GM21447 (cell line): ENCODE results near the gene SLC17A2.

Experiments
- ATAC-seq: cut with Tn5 transposase; IDR thresholded peaks from one replicate; pipeline ENCODE4 v1.9.1; 2021; ENCODE audit not compliant: unreplicated experiment

Gene SLC17A2

DNA sequence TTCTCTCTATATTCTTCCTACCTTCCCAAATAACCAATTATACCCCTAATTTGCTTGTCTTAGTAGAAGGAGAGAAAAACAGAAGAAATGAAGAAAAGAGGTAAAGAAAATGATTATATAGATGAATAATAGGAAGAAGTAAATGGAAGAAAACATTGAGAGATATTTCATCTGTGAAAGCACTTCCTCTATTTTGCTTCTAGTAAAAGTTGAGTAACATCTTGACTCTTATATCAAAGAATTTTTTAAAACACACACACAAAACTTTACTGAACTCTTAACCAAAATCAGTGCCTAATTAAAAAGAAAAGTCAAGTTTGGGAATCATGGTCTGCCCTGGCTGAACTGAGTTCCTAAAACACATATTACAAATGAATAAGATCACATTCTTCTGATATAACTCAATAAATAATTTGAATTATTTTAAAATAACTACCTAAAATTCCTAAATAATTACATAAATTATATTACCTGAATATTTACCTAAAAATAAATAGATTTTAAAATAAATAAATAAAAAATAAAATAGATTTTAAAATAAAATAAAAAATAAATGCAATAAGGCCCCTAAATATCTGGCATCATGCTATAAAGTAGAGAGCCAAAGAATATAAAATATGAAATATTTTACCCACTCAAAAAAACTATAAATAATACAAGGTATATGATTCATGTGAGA lies 8.8 kb downstream of the SLC17A2 start:
- ATAC-seq: no peak

DNA sequence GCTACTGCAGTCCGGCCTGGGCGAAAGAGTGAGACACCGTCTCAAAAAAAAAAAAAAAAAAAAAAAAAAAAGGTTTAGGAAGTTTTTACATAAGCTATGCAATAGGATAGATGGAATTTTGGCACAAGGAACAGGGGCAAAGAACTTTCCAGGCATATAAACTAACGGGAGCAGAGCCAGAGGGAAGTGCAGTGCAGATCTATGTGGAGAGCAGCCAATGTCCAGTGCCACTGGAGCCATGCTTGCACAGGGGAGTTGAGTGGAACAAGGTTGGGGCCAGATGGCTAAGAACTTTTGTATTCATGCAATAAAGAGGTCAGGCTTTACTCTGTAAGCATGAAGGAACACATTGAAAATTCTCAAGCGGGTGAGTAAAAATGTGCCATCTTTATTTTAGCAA lies 10.8 kb downstream of the SLC17A2 start:
- ATAC-seq: no peak

- no peak for ATAC-seq
Observed at GRCh38 chr6:25918083-25918683, 12.3 kb downstream of the SLC17A2 start.

DNA sequence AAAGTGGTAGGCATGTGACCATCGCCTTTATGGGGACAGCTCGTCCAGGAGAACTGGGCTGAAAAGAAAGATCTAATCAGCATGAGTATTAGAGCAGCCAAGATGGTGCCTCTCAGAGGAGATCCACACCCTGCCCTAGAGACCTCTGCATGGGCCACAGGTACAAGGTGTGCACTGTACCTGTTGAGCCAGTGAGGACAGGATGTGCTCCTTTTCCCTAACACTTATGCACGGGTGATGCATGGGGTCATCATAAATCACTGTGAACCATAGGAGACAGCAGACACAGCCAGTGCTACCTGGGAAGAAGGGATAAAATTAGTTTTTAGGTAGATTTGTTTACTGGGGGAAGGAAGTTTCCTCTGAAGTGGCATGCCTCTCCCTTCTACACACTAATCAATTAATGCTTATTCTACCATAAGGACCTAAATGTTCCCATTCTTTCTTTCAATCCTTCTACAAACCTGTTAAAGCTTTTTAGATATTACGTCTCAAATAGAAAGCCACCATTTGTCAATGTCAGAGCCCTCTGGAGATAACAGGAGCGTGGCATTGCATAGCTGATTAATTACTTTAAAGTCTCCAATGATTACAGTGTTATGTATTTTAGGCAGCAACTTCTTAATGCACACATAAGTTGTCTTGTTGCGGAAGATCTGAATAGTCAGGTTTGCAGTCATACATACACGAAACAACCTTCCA lies 13.6 kb downstream of the SLC17A2 start:
- ATAC-seq: no peak

DNA sequence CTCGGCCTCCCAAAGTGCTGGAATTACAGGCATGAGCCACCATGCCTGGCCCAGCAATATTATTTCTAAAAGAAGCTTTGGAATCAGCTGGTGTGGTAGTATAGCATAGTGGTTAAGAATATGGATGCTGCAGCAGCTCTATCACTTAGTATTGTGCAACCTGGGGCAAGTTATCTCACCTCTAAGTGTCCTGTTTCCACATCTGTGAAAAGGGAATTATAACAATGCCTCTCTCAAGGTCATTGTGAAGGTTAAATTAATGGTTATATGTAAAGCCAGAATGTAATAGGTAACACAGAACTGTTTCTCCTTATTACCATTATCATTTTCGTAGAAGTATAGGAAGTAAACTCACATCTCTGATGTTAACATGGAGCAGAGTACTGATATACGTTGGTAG lies 14.2 kb downstream of the SLC17A2 start:
- ATAC-seq: no peak

DNA sequence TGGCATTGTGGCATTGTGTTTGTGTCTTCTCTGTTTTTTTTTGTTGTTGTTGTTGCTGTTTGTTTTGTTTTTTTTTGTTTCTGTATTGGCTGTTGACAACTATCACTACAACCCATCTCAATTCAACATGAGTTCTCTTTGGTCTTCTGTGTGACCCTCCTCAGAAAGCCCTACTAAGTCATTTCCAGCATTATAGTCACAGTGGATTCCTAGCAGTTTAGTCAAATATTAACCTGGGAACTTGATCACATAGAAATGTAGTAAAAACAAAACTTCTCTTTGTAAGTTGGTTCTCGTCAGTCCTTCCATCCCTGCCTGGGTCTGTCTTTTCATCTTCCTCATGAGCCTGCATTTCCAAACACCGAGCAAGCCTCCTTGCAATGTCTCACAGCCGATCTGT lies 16.8 kb downstream of the SLC17A2 start:
- no peak for ATAC-seq

DNA sequence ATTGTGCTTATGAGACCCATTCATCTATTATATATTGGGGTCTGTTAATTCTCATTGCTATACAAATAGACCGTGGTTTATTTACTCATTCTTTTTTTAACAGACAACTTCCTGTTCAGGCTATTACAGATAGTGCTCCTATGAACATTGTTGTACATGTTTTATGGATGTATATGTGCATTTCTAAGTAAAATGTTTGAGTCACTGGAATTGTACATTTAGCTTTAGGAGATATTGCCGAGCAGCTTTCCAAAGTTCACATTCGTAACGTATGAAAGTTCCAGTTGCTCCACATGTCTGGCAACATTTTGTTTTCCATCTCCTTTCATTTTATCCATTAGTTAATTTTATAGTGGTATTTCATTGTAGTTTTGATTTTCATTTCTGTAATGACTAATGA lies 19.1 kb downstream of the SLC17A2 start:
- ATAC-seq: no peak

DNA sequence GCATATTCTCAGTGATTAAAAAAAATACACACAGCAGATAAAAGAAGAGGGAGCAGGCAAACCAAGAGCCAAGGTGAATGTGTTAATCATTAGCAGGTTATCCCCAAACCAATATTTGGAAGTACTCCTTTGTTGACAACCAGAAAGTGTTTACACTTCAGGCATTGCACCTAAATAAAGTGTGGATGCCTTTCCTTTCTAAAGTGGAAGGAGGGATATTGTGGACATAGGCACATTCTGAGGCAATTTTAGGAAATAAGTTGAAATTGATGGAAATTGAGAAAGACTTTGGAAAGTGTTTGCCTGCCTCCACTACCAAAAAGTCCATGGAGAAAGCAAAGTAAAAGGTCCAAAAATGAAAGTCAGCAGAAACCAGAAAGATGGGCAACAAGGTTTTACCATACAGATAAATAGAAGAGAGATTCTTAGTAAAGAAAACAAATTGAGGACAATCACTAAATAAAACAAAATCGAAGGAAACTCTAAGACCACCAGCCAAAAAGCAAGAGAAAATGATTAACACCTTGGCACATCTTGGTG lies 22.9 kb downstream of the SLC17A2 start:
- ATAC-seq: no peak

DNA sequence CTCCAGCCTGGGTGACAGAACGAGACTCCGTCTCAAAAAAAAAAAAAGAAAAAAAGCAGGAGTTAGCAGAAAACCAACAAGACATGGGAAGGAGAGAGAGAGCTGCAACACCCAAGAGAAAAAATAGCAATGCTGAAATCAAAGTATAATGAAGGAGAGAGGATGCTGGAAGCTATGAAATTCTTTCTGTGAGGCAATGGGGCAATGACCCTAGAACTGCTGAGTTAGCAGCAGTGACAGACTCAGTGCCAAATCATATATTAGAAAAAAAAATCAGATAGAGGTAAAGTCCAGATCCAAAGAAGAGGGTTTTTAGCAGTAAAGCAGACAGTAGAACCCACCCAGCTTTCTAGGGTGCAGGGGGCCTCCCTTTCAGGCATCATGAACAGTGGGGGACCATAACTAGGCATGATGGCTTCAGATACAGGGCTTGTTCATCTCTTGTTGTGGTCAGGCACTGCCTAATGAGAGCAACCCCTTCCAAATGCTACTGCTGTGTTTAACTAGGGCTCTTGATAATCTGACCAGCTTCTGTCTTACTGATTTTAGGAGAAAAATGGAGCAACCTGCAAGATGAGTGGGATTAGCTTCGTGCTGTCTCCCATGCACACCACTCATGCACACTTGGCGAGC lies 26.9 kb downstream of the SLC17A2 start:
- ATAC-seq: no peak

DNA sequence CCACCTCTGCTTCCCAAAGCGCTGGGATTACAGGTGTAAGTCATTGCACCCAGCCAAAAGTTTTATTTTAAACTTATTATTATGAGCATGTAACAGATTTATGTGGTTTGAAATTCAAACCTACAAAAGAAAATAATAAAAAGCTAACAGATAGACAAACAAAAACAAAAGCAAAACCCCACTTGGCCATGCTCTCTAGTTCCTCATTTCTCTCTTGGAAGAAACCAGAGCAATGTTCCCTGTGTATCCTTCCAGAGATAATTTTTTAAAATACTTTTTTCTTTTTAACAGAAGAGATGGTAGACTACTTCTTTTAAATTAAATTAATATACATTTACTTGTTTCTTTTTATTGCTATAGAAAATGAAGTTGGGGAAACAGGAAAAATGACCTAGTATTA lies 28.4 kb downstream of the SLC17A2 start:
- ATAC-seq: no peak

- ATAC-seq: no peak
Observed at GRCh38 chr6:25900843-25901242, 29.6 kb downstream of the SLC17A2 start.

- no peak for ATAC-seq
Observed at GRCh38 chr6:25899580-25900408, 30.7 kb downstream of the SLC17A2 start.

GRCh38 chr6:25899123-25899522 lies 31.4 kb downstream of the SLC17A2 start:
- no peak for ATAC-seq

DNA sequence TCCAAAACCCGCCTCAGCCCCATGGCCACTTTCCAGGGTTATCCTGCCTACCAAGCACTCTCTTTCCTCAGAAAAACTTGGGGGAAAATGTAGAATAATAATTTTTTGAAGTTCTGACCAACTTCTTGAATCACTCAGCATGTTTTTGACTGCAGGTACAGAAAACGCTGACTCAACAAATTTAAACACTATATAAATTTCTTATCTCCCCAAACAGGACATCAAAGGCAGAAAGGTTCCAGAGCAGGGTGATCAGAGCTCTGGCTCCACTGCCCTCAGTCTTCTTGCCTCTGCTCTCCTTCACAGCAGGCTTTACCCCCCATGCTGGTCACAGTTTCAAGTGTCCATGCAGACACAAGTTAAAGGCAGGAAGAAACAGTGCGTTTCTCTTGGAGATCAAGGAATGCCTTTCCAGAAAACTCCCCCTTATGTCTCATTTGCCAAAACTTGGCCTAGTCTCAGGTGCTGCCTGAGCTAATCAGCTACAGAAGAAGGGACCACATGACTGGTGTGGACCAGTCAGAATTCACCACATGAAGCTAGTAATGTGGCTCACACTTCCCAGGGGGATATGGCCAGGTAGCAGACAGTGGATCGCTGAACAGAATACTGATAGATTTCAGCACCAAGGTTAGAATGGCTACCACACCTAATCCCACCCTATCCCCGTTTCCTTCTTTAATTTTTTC lies 32.1 kb downstream of the SLC17A2 start:
- ATAC-seq: no peak

GRCh38 chr6:25896252-25896651 lies 34.2 kb downstream of the SLC17A2 start:
- ATAC-seq: no peak

DNA sequence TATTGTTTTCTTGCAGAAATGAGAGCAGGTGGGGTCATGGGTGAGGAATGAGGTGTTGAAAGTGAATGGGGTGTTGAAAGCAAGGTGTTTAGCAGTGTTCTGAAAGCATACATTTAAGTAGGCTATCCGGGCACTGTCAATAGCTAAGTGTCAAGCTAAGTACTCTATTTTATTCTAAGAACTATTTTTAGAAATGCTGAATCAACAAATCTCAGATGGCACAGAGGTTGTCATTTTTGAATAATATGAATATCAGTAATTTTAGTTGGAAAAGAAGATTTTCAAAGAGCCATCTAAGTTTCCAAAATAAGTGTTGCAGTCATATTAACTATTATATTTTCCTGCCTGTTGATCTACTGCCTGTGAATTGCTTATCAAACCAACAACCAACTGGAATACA lies 34.7 kb downstream of the SLC17A2 start:
- no peak for ATAC-seq

GRCh38 chr6:25893778-25894177 lies 36.7 kb downstream of the SLC17A2 start:
- ATAC-seq: no peak

DNA sequence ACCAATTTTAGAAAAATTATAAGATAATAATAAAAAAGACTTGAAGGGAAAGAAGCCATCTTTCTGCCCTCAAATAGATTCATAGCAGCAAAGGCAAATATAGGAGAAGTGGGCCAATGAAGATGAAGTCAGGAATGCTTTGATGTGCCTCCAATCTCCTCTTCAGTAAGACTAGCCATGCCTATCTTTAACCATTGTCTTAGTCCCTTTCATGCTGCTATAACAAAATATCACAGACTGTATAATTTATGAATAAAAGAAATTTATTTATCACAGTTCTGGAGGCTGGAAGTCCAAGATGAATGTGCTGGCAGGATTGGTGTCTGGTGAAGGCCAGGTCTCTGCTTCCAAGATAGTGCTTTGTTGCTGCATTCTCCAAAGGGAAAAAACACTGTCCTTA lies 37.6 kb downstream of the SLC17A2 start:
- no peak for ATAC-seq

DNA sequence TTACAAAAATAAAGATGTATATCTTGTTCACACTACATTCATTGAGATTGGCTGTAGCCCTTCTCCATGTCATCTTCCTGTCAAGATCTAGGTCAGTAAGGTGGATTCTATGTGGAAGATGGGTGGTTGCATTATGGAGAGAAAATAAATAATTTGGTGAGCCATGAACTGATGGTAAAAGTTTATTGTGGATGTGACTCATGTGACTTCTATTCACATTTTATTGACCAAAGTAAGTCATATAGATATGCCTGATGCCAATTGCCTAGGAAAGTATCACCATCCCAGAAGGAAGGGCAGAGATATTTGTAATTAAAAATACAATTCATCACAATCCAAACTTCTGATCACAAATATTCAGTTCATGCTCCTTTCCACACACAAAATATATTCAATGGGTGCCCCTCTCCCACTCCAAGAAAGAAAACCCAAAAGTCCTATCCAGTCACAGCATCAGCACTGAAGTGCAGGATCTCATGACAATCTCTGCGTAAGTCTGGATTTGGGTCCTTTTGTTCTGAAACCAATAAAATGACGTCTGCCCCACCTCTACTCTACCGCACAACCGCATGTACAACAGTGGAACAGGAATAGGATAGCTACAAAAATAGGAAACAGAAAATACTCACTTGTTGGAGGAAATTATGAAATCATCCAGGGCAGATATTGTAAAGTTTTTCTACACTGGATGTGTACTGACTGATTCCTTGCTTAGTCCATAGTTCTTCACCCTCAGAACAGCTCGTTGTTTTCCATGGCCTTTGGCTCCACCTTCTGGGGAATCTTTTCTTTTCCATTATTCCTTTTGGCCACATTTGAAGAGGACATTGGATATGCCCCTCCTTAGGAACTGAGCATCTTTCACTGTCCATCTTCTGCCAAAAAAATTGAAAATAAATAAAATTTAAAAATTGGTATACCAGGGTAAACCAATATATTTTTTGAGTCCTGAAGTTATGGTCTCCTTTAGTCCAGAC lies 40.3 kb downstream of the SLC17A2 start:
- ATAC-seq: no peak
